Adrenal gland (tissue), 12 donors: ENCODE measurements around the gene KLHL22. TPM values are rescaled to one million over a fixed set of nuclear protein-coding genes. Genes with fewer than 3 reads are reported as not detected.

Source experiments
- DNase-seq, 7 donors: peaks; one replicate each; pipeline ENCODE4 v3.0.0-alpha.2; 2019 to 2020
- H3K27ac ChIP-seq, 5 donors: fragments of 200-600 bp; sonication (generic) in 4 of 5; 1 replicate in 3 of 5; 2 replicates in 2 of 5; pipeline versions ENCODE4 v1.5.1 to v1.8.0; 2016 to 2020; ENCODE audit warnings: mild to moderate bottlenecking in 1 of 5
- H3K27me3 ChIP-seq: fragments of 200-600 bp; 2 replicates; pipeline ENCODE4 v1.8.0; 2021
- H3K36me3 ChIP-seq, 2 donors: fragments of 200-600 bp; replicated peaks in 1 of 2; 1 replicate in 1 of 2; 2 replicates in 1 of 2; pipeline versions ENCODE4 v1.5.1 to v1.8.0; 2018 to 2022
- H3K4me1 ChIP-seq, 2 donors: fragments of 200-600 bp; replicated peaks in 1 of 2; 1 replicate in 1 of 2; 2 replicates in 1 of 2; pipeline versions ENCODE4 v1.5.1 to v1.8.0; 2018 to 2021
- H3K4me3 ChIP-seq, 4 donors: fragments of 200-600 bp; sonication (generic) in 3 of 4; one replicate each; pipeline ENCODE4 v1.5.1; 2016 to 2018
- H3K9me3 ChIP-seq, 3 donors: fragments of 200-600 bp; sonication (generic) in 1 of 3; replicated peaks in 1 of 3; 1 replicate in 2 of 3; 2 replicates in 1 of 3; pipeline versions ENCODE4 v1.5.1 to v1.8.0; 2016 to 2021
- CTCF ChIP-seq, 6 experiments: fragments of 450-650 bp in 4 of 6; fragments of 200-600 bp in 2 of 6; sonication (generic) in 1 of 6; IDR thresholded peaks; 1 replicate in 5 of 6; 2 replicates in 1 of 6; pipeline versions ENCODE4 v1.5.1 to v1.8.0; 2016 to 2021; ENCODE audit warnings: antibody characterized with exemption in 6 of 6, mild to moderate bottlenecking in 2 of 6, moderate library complexity in 1 of 6
- POLR2A ChIP-seq, 2 donors: fragments of 450-650 bp; IDR thresholded peaks; one replicate each; pipeline ENCODE4 v1.6.1; 2017; ENCODE audit warnings: antibody characterized with exemption in 2 of 2, mild to moderate bottlenecking in 2 of 2, moderate library complexity in 1 of 2
- WGBS, 4 donors: extraction: QIAGEN DNeasy Blood & Tissue Kit in 2 of 4; methylation state at CpG; one replicate each; pipeline versions ENCODE4 v1.1.5 to v1.1.7; 2013 to 2017; 5-methylcytosine and 5-hydroxymethylcytosine counted together
- intact Hi-C, 2 donors: fragments of 100-400 bp; cut with DNase I; formaldehyde crosslinking; loops; one replicate each; pipeline versions ENCODE4 v1.14.1 to v1.15.0; 2022 to 2023
- polyA plus RNA-seq, 3 donors: library from polyadenylated mRNA; stranded (reverse); fragments of 200-250 nt in 2 of 3; fragments of 350-450 nt in 1 of 3; fragmentation: Illumina TruSeq in 1 of 3; extraction: RNeasy Lipid Tissue Mini Kit (QIAGEN cat#74804) in 1 of 3; gene quantifications; one replicate each; pipeline ENCODE4 v1.2.3, GENCODE V29; 2013 to 2014
- total RNA-seq, 9 donors: library from RNA; depleted of rRNA in 4 of 9; stranded (reverse); fragments of >200 nt in 4 of 9; fragments of 120-200 nt in 1 of 9; fragmentation: NEBNext Ultra II Directional in 1 of 9; extraction: Animal tissue kit (Norgen Biotek cat#: 25700) in 1 of 9; gene quantifications; one replicate each; pipeline versions ENCODE4 v1.1.0 to v1.2.4, GENCODE V29; 2013 to 2023
- donor health status: healthy with polysubstance abuse.
- donor health status: Bipolar disorder and iron deficiency.
- donor health status: DM: yes; HTN: yes; CAD: no.
- donor health status: DM: no; HTN: no; CAD: no.
- donor health status: DM: no; HTN: no; CAD: no.
- donor health status: DM: yes; HTN: yes; CAD: no.

Gene KLHL22
- total and polyA plus RNA-seq, 12 donors: 15.3 to 38.8 (median 27.6) TPM

DNA sequence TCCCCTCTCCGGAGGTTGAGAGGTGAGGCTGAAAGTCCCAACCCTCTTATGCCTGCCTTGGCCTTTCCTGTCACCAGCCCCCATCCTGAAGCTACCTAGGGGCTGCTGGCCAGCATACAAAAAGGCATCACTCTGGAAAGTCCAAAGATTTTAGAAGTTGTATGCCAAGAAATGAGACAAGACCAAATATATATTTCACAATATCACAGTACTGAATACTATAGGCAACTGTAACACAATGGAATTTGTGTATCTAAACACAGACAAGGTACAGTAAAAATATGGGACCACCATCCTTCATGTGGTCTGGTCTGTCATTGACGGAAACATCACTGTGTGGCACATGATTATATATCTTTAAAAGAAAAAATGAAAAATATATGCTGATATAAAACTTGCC lies 4.2 kb downstream of the KLHL22 start:
- DNase-seq: no peak
- no peaks in the 10 kb centered on the region for H3K9me3 ChIP-seq
- no peak for TF ChIP-seq POLR2A (IDR thresholded peaks at IDR 0.05)
- TF ChIP-seq CTCF (IDR thresholded peaks at IDR 0.05): no peak
- intact Hi-C loops: no loop called here
- H3K27ac ChIP-seq: no peak overlapping the region
- peaks cover 0 to 13% of the 10 kb centered on the region in 2 donors for H3K4me1 ChIP-seq
- no peak overlapping the region for H3K4me3 ChIP-seq
- H3K27me3 ChIP-seq: no peaks in the 10 kb centered on the region
- WGBS, 4 donors: 79 to 98% (median 91%) methylated on average over 2 of the region's 2 CpGs
- H3K36me3 ChIP-seq: no peaks in the 10 kb centered on the region

GRCh38 chr22:20490941-20491307 lies 4.7 kb downstream of the KLHL22 start:
- no peaks in the 10 kb centered on the region for H3K36me3 ChIP-seq
- peaks cover 0 to 13% of the 10 kb centered on the region in 2 donors for H3K4me1 ChIP-seq
- 95 to 100% (median 100%) methylated on average over 1 of the region's 1 CpG for WGBS, 4 donors
- H3K27ac ChIP-seq: no peak overlapping the region
- no peaks in the 10 kb centered on the region for H3K27me3 ChIP-seq
- H3K9me3 ChIP-seq: no peaks in the 10 kb centered on the region
- intact Hi-C loops: no loop called here
- no peak for TF ChIP-seq POLR2A (IDR thresholded peaks at IDR 0.05)
- no peak for TF ChIP-seq CTCF (IDR thresholded peaks at IDR 0.05)
- no peak overlapping the region for H3K4me3 ChIP-seq
- no peak for DNase-seq

GRCh38 chr22:20490183-20490940 lies 5.2 kb downstream of the KLHL22 start:
- WGBS, 4 donors: 95 to 99% (median 97%) methylated on average over 5 to 6 of the region's 6 CpGs
- no peak overlapping the region for H3K27ac ChIP-seq
- no peak for TF ChIP-seq CTCF (IDR thresholded peaks at IDR 0.05)
- TF ChIP-seq POLR2A (IDR thresholded peaks at IDR 0.05): no peak

GRCh38 chr22:20488946-20489345 lies 6.6 kb downstream of the KLHL22 start:
- Histone ChIP-seq H3K4me3 (no peak overlapping the region), H3K27ac (no peak overlapping the region), H3K4me1 (peaks cover 0 to 4% of the 10 kb centered on the region in 2 donors), H3K27me3 (no peaks in the 10 kb centered on the region), H3K36me3 (no peaks in the 10 kb centered on the region), H3K9me3 (no peaks in the 10 kb centered on the region)
- WGBS, 4 donors: 88 to 92% (median 90%) methylated on average over 11 of the region's 11 CpGs; no CpG with 5 or more reads in 1 of the 4 donors
- intact Hi-C loops: loop anchor here in 1 of 2 donors (10.0 kb wide), 1 partner anchor 54 kb away; the partner anchor contains the start of gene SCARF2
- no peak for DNase-seq
- TF ChIP-seq POLR2A (IDR thresholded peaks at IDR 0.05) (no peak), CTCF (IDR thresholded peaks at IDR 0.05) (no peak)

More at GRCh38 chr22:20490183-20490940, 5.2 kb downstream of the KLHL22 start:
- no peaks in the 10 kb centered on the region for H3K9me3 ChIP-seq
- no peak for DNase-seq
- intact Hi-C loops: no loop called here
- H3K36me3 ChIP-seq: no peaks in the 10 kb centered on the region
- peaks cover 0 to 13% of the 10 kb centered on the region in 2 donors for H3K4me1 ChIP-seq
- no peak overlapping the region for H3K4me3 ChIP-seq
- no peaks in the 10 kb centered on the region for H3K27me3 ChIP-seq
